HG02571 (cell line): ENCODE data around the gene PDSS2.
"Not testable (repeated sequence)": the region's sequence is repeated elsewhere in the genome, so short reads cannot be mapped to it uniquely, and the experiment has no call there.

ENCODE experiments used
- ATAC-seq: cut with Tn5 transposase; IDR thresholded peaks from one replicate; pipeline ENCODE4 v1.9.1; 2021; ENCODE audit warnings: mild to moderate bottlenecking, moderate library complexity; ENCODE audit not compliant: unreplicated experiment

The PDSS2 gene

GRCh38 chr6:107475826-107476225 is 16.5 kb upstream of the PDSS2 start:
- not testable (repeated sequence) for ATAC-seq

- not testable (repeated sequence) for ATAC-seq
Measured at GRCh38 chr6:107475360-107475759, 16.0 kb upstream of the PDSS2 start.

GRCh38 chr6:107473660-107474059 is 14.3 kb upstream of the PDSS2 start:
- no peak for ATAC-seq

GRCh38 chr6:107470364-107470763 is 11.0 kb upstream of the PDSS2 start:
- no peak for ATAC-seq

- no peak for ATAC-seq
Measured at GRCh38 chr6:107466062-107466461, 6.7 kb upstream of the PDSS2 start.

GRCh38 chr6:107460083-107460631 is 793 bp upstream of the PDSS2 start:
- no peak for ATAC-seq

GRCh38 chr6:107458672-107459282 is 587 bp downstream of the PDSS2 start:
- peak; percentile 18 for ATAC-seq

GRCh38 chr6:107448776-107449175 is 10.6 kb downstream of the PDSS2 start:
- no peak for ATAC-seq

GRCh38 chr6:107447663-107448216 is 11.6 kb downstream of the PDSS2 start:
- ATAC-seq, result no peak

GRCh38 chr6:107444277-107444676 is 15.1 kb downstream of the PDSS2 start:
- ATAC-seq, result no peak

- no peak for ATAC-seq
Measured at GRCh38 chr6:107443608-107444267, 15.6 kb downstream of the PDSS2 start.

- no peak for ATAC-seq
Measured at GRCh38 chr6:107442938-107443607, 16.3 kb downstream of the PDSS2 start.

- no peak for ATAC-seq
Measured at GRCh38 chr6:107441682-107442081, 17.7 kb downstream of the PDSS2 start.

- no peak for ATAC-seq
Measured at GRCh38 chr6:107440936-107441335, 18.4 kb downstream of the PDSS2 start.

GRCh38 chr6:107439406-107439805 is 20.0 kb downstream of the PDSS2 start:
- ATAC-seq, result no peak

- ATAC-seq, result no peak
Measured at GRCh38 chr6:107437691-107438090, 21.7 kb downstream of the PDSS2 start.

- no peak for ATAC-seq
Measured at GRCh38 chr6:107436881-107437280, 22.5 kb downstream of the PDSS2 start.

- ATAC-seq, result no peak
Measured at GRCh38 chr6:107435798-107436197, 23.6 kb downstream of the PDSS2 start.

GRCh38 chr6:107434812-107435211 is 24.6 kb downstream of the PDSS2 start:
- no peak for ATAC-seq

GRCh38 chr6:107425951-107426350 is 33.4 kb downstream of the PDSS2 start:
- not testable (repeated sequence) for ATAC-seq

GRCh38 chr6:107423474-107423990 is 35.8 kb downstream of the PDSS2 start:
- no peak for ATAC-seq
